Measurements from ENCODE around the gene ANAPC15.
"Not testable (repeated sequence)": the region's sequence is repeated elsewhere in the genome, so short reads cannot be mapped to it uniquely, and the experiment has no call there.

Gene ANAPC15

GRCh38 chr11:72150882-72151281, 38.4 kb upstream of the ANAPC15 start:
- no peak for DNase-seq
- Mint-ChIP-seq H3K27ac (no peak overlapping the region), H3K4me1 (no peaks in the 10 kb centered on the region), H3K4me3 (no peak overlapping the region), H3K27me3 (ENCODE audit: low read depth, poor library complexity) (peaks cover 13% of the 10 kb centered on the region), H3K36me3 (ENCODE audit: low read depth) (no peaks in the 10 kb centered on the region), H3K9me3 (peaks cover 14% of the 10 kb centered on the region)
- TF ChIP-seq CTCF (IDR thresholded peaks at IDR 0.05), result no peak

GRCh38 chr11:72146625-72147024, 34.1 kb upstream of the ANAPC15 start:
- DNase-seq, result no peak
- H3K4me1 Mint-ChIP-seq, result no peaks in the 10 kb centered on the region
- H3K36me3 Mint-ChIP-seq (ENCODE audit: low read depth), result no peaks in the 10 kb centered on the region

GRCh38 chr11:72144807-72145565, 32.5 kb upstream of the ANAPC15 start:
- Mint-ChIP-seq H3K4me3 (no peak overlapping the region), H3K36me3 (ENCODE audit: low read depth) (no peaks in the 10 kb centered on the region), H3K27ac (no peak overlapping the region), H3K4me1 (no peaks in the 10 kb centered on the region), H3K9me3 (no peaks in the 10 kb centered on the region), H3K27me3 (ENCODE audit: low read depth, poor library complexity) (peaks cover 12% of the 10 kb centered on the region)
- no peak for TF ChIP-seq CTCF (IDR thresholded peaks at IDR 0.05)
- no peak for DNase-seq

More at GRCh38 chr11:72146625-72147024, 34.1 kb upstream of the ANAPC15 start:
- Mint-ChIP-seq H3K27ac (no peak overlapping the region), H3K9me3 (peaks cover 7% of the 10 kb centered on the region), H3K27me3 (ENCODE audit: low read depth, poor library complexity) (peaks cover 15% of the 10 kb centered on the region), H3K4me3 (no peak overlapping the region)
- TF ChIP-seq CTCF (IDR thresholded peaks at IDR 0.05), result no peak

- H3K4me1 Mint-ChIP-seq; H3K4me3 Mint-ChIP-seq; H3K9me3 Mint-ChIP-seq; DNase-seq; H3K36me3 Mint-ChIP-seq (ENCODE audit: low read depth); H3K27ac Mint-ChIP-seq: not testable (repeated sequence)
- peaks cover 12% of the 10 kb centered on the region for H3K27me3 Mint-ChIP-seq (ENCODE audit: low read depth, poor library complexity)
These were observed 30.0 kb upstream of the ANAPC15 start for GRCh38 chr11:72142543-72142942.

- H3K9me3 Mint-ChIP-seq; H3K4me1 Mint-ChIP-seq; H3K4me3 Mint-ChIP-seq; H3K36me3 Mint-ChIP-seq (ENCODE audit: low read depth); DNase-seq; H3K27ac Mint-ChIP-seq: not testable (repeated sequence)
- peaks cover 13% of the 10 kb centered on the region for H3K27me3 Mint-ChIP-seq (ENCODE audit: low read depth, poor library complexity)
These were observed 29.6 kb upstream of the ANAPC15 start for GRCh38 chr11:72142086-72142485.

GRCh38 chr11:72141066-72141465, 28.6 kb upstream of the ANAPC15 start:
- Mint-ChIP-seq H3K4me3 (no peak overlapping the region), H3K4me1 (no peaks in the 10 kb centered on the region), H3K27me3 (ENCODE audit: low read depth, poor library complexity) (peaks cover 18% of the 10 kb centered on the region), H3K36me3 (ENCODE audit: low read depth) (no peaks in the 10 kb centered on the region), H3K27ac (no peak overlapping the region), H3K9me3 (no peaks in the 10 kb centered on the region)
- no peak for TF ChIP-seq CTCF (IDR thresholded peaks at IDR 0.05)
- DNase-seq, result no peak

- TF ChIP-seq CTCF (IDR thresholded peaks at IDR 0.05), result no peak
- peaks cover 21% of the 10 kb centered on the region for H3K27me3 Mint-ChIP-seq (ENCODE audit: low read depth, poor library complexity)
- DNase-seq, result no peak
- H3K27ac Mint-ChIP-seq, result no peak overlapping the region
- H3K9me3 Mint-ChIP-seq, result no peaks in the 10 kb centered on the region
- H3K36me3 Mint-ChIP-seq (ENCODE audit: low read depth), result no peaks in the 10 kb centered on the region
- H3K4me1 Mint-ChIP-seq, result no peaks in the 10 kb centered on the region
- H3K4me3 Mint-ChIP-seq, result no peak overlapping the region
These were observed 28.2 kb upstream of the ANAPC15 start for GRCh38 chr11:72140661-72141060.

All from nephron progenitor cell (in vitro differentiated cells).